Naive B cell (primary cell): ENCODE measurements around the gene ALOX15. TPM values are rescaled to one million over a fixed set of nuclear protein-coding genes. Genes with fewer than 3 reads are reported as not detected.

Experiments used
- ATAC-seq, 2 donors: fragments of 150-1000 bp; cut with Tn5 transposase; 2 replicates each; pipeline ENCODE4 v1.10.0; 2021; ENCODE audit warnings: low read depth in 2 of 2, mild to moderate bottlenecking in 2 of 2, moderate library complexity in 2 of 2
- DNase-seq: peaks from one replicate; pipeline ENCODE4 v3.0.0; 2022
- H3K27ac Mint-ChIP-seq, 6 donors: one replicate each; pipeline ENCODE4 v1.8.0; 2020 to 2022; ENCODE audit warnings: mild to moderate bottlenecking in 6 of 6, mixed read lengths in 6 of 6, moderate library complexity in 5 of 6, inconsistent platforms in 2 of 6
- H3K27me3 Mint-ChIP-seq, 3 donors: one replicate each; pipeline ENCODE4 v1.8.0; 2021 to 2022; ENCODE audit warnings: mixed read lengths in 3 of 3, mild to moderate bottlenecking in 1 of 3
- H3K36me3 Mint-ChIP-seq, 2 donors: one replicate each; pipeline ENCODE4 v1.8.0; 2020 to 2022; ENCODE audit warnings: mixed read lengths in 2 of 2, inconsistent platforms in 1 of 2, mild to moderate bottlenecking in 1 of 2
- H3K4me1 Mint-ChIP-seq, 3 donors: one replicate each; pipeline ENCODE4 v1.8.0; 2020 to 2022; ENCODE audit warnings: mixed read lengths in 3 of 3, inconsistent platforms in 1 of 3, mild to moderate bottlenecking in 1 of 3, moderate library complexity in 1 of 3
- H3K4me3 Mint-ChIP-seq, 8 donors: one replicate each; pipeline ENCODE4 v1.8.0; 2020 to 2022; ENCODE audit warnings: mild to moderate bottlenecking in 8 of 8, mixed read lengths in 8 of 8, moderate library complexity in 8 of 8, inconsistent platforms in 2 of 8
- H3K9me3 Mint-ChIP-seq, 7 donors: one replicate each; pipeline ENCODE4 v1.8.0; 2020 to 2022; ENCODE audit warnings: mixed read lengths in 7 of 7, mild to moderate bottlenecking in 5 of 7, inconsistent platforms in 2 of 7, moderate library complexity in 1 of 7
- polyA plus RNA-seq, 6 donors: library from polyadenylated mRNA; unstranded; fragments of 300-500 nt; fragmentation: Illumina TruSeq; gene quantifications; one replicate each; pipeline ENCODE4 v1.2.3, GENCODE V29; 2021; ENCODE audit warnings: low read depth in 6 of 6

Gene ALOX15
- polyA plus RNA-seq, 6 donors from 2014 or later: 0.09 TPM; not detected in 5

- Mint-ChIP-seq H3K9me3 (no peaks in the 10 kb centered on the region), H3K4me3 (peak within 1 kb of the TSS; percentile 27 to 92 (median 85)), H3K27me3 (peaks cover 19 to 84% (median 67%) of the 10 kb centered on the region in 3 donors), H3K4me1 (peaks cover 6 to 7% (median 7%) of the 10 kb centered on the region in 3 donors), H3K27ac (peak within 1 kb of the TSS in 1 of 6 donors; percentile 40), H3K36me3 (no peaks in the 10 kb centered on the region)
- ATAC-seq (peak; percentile 58 to 64), DNase-seq (no peak)
These were observed 57.2 kb downstream of the ALOX15 start, which contains the start of gene SMTNL2 for GRCh38 chr17:4584101-4584916. Gene SMTNL2 (plus strand): TSS chr17:4584529. CDS start chr17:4584606, 77 bp downstream.

- no peaks in the 10 kb centered on the region for H3K9me3 Mint-ChIP-seq
- peak overlapping the region in 1 of 6 donors; percentile 40 for H3K27ac Mint-ChIP-seq
- peak overlapping the region; percentile 24 to 92 (median 85) for H3K4me3 Mint-ChIP-seq
- ATAC-seq (peak; percentile 67 to 75), DNase-seq (no peak)
- H3K27me3 Mint-ChIP-seq: peaks cover 19 to 78% (median 67%) of the 10 kb centered on the region in 3 donors
- H3K36me3 Mint-ChIP-seq: no peaks in the 10 kb centered on the region
- peaks cover 6 to 7% (median 7%) of the 10 kb centered on the region in 3 donors for H3K4me1 Mint-ChIP-seq
These were observed 57.7 kb downstream of the ALOX15 start for GRCh38 chr17:4583782-4584100.

- Mint-ChIP-seq H3K4me3 (peak overlapping the region; percentile 24 to 90 (median 71)), H3K4me1 (peaks cover 6 to 7% (median 7%) of the 10 kb centered on the region in 3 donors), H3K27me3 (peaks cover 19 to 73% (median 67%) of the 10 kb centered on the region in 3 donors), H3K27ac (no peak overlapping the region), H3K9me3 (no peaks in the 10 kb centered on the region), H3K36me3 (no peaks in the 10 kb centered on the region)
- ATAC-seq: no peak
- no peak for DNase-seq
These were observed 58.3 kb downstream of the ALOX15 start for GRCh38 chr17:4583206-4583605.

- no peaks in the 10 kb centered on the region for H3K36me3 Mint-ChIP-seq
- H3K4me1 Mint-ChIP-seq: peaks cover 6 to 7% (median 7%) of the 10 kb centered on the region in 3 donors
- peaks cover 19 to 68% (median 67%) of the 10 kb centered on the region in 3 donors for H3K27me3 Mint-ChIP-seq
- no peaks in the 10 kb centered on the region for H3K9me3 Mint-ChIP-seq
- H3K27ac Mint-ChIP-seq: peak overlapping the region in 1 of 6 donors; percentile 32
- no peak for DNase-seq
- no peak for ATAC-seq
- H3K4me3 Mint-ChIP-seq: peak overlapping the region in 2 of 8 donors; percentile 15 to 53
These were observed 58.8 kb downstream of the ALOX15 start for GRCh38 chr17:4582691-4583090.

- ATAC-seq (no peak), DNase-seq (no peak)
- Mint-ChIP-seq H3K4me3 (peak overlapping the region in 1 of 8 donors; percentile 74), H3K4me1 (peaks cover 6 to 7% (median 7%) of the 10 kb centered on the region in 3 donors), H3K9me3 (no peaks in the 10 kb centered on the region), H3K36me3 (no peaks in the 10 kb centered on the region), H3K27ac (no peak overlapping the region), H3K27me3 (peaks cover 19 to 66% (median 65%) of the 10 kb centered on the region in 3 donors)
These were observed 59.4 kb downstream of the ALOX15 start for GRCh38 chr17:4582101-4582501.

Other genes starting within 250 kb of the ALOX15 start
- 1 to 10 TPM in 2 of 6 donors, under 1 TPM in 3, not detected in 1; 0.36 to 1.3 (median 0.59) TPM for gene SPNS3, start 207.7 kb downstream of the ALOX15 start, polyA plus RNA-seq
- gene SPNS2, start 142.8 kb downstream of the ALOX15 start, polyA plus RNA-seq: under 1 TPM in 1 of 6 donors, not detected in 5; 0.23 TPM
- gene MYBBP1A, start 86.3 kb downstream of the ALOX15 start, polyA plus RNA-seq: 10 to 100 TPM in 5 of 6 donors, under 1 TPM in 1; 0.24 to 28.7 (median 13.4) TPM
- gene GGT6, start 81.1 kb downstream of the ALOX15 start, polyA plus RNA-seq: not detected
- gene SMTNL2, start 57.1 kb downstream of the ALOX15 start, polyA plus RNA-seq: not detected
- 10 to 100 TPM in 1 of 6 donors, 1 to 10 TPM in 5; 5.6 to 13.1 (median 9.1) TPM for gene PELP1, start 62.5 kb upstream of the ALOX15 start, polyA plus RNA-seq
- gene ARRB2, start 69.0 kb upstream of the ALOX15 start, polyA plus RNA-seq: 10 to 100 TPM; 12.1 to 23.7 (median 14.9) TPM
- gene MED11, start 89.8 kb upstream of the ALOX15 start, polyA plus RNA-seq: 10 to 100 TPM; 20.1 to 63.4 (median 48.3) TPM
- gene ZMYND15, start 98.2 kb upstream of the ALOX15 start, polyA plus RNA-seq: under 1 TPM in 1 of 6 donors, not detected in 5; 0.40 TPM
- gene CXCL16, start 98.2 kb upstream of the ALOX15 start, polyA plus RNA-seq: 10 to 100 TPM; 12.2 to 19.8 (median 18.4) TPM
- not detected for gene TM4SF5, start 130.2 kb upstream of the ALOX15 start, polyA plus RNA-seq
- not detected for gene VMO1, start 144.7 kb upstream of the ALOX15 start, polyA plus RNA-seq
- gene GLTPD2, start 147.3 kb upstream of the ALOX15 start, polyA plus RNA-seq: not detected
- 100 to 1,000 TPM; 237 to 479 (median 273) TPM for gene PSMB6, start 154.5 kb upstream of the ALOX15 start, polyA plus RNA-seq
- gene PLD2, start 165.5 kb upstream of the ALOX15 start, polyA plus RNA-seq: 1 to 10 TPM in 5 of 6 donors, under 1 TPM in 1; 0.54 to 4.6 (median 3.7) TPM
- gene MINK1, start 191.7 kb upstream of the ALOX15 start, polyA plus RNA-seq: 10 to 100 TPM in 1 of 6 donors, 1 to 10 TPM in 5; 1.1 to 13.6 (median 6.6) TPM